ENCODE results near the gene MTHFD1.

MTHFD1 gene

GRCh38 chr14:64504897-64505794 is 117.0 kb downstream of the MTHFD1 start:
- TF ChIP-seq, protein P1, sequence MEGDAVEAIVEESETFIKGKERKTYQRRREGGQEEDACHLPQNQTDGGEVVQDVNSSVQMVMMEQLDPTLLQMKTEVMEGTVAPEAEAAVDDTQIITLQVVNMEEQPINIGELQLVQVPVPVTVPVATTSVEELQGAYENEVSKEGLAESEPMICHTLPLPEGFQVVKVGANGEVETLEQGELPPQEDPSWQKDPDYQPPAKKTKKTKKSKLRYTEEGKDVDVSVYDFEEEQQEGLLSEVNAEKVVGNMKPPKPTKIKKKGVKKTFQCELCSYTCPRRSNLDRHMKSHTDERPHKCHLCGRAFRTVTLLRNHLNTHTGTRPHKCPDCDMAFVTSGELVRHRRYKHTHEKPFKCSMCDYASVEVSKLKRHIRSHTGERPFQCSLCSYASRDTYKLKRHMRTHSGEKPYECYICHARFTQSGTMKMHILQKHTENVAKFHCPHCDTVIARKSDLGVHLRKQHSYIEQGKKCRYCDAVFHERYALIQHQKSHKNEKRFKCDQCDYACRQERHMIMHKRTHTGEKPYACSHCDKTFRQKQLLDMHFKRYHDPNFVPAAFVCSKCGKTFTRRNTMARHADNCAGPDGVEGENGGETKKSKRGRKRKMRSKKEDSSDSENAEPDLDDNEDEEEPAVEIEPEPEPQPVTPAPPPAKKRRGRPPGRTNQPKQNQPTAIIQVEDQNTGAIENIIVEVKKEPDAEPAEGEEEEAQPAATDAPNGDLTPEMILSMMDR (IDR thresholded peaks at IDR 0.05; ENCODE audit: insufficient read depth, low read length) = no peak
- TF ChIP-seq REST (IDR thresholded peaks at IDR 0.05; ENCODE audit: insufficient replicate concordance, low read depth) = no peak
- TF ChIP-seq SPI1 (IDR thresholded peaks at IDR 0.05; ENCODE audit: borderline replicate concordance, low read depth) = peak; percentile 66; the same call in 1 of the 2 replicates
- TF ChIP-seq POLR2AphosphoS5 (IDR thresholded peaks at IDR 0.05; ENCODE audit: low read depth) = no peak
- Histone ChIP-seq H3K27me3 (ENCODE audit: insufficient read depth, poor library complexity, severe bottlenecking) (no peaks in the 10 kb centered on the region), H3K4me3 (replicated peaks; ENCODE audit: insufficient read depth, low read length) (peak overlapping the region; percentile 55), H3K27ac (replicated peaks) (peak overlapping the region; percentile 98)
- peak; percentile 36 to 81 for DNase-seq (ENCODE audit: low read depth in 1 of 2, low spot score in 1 of 2)

DNA sequence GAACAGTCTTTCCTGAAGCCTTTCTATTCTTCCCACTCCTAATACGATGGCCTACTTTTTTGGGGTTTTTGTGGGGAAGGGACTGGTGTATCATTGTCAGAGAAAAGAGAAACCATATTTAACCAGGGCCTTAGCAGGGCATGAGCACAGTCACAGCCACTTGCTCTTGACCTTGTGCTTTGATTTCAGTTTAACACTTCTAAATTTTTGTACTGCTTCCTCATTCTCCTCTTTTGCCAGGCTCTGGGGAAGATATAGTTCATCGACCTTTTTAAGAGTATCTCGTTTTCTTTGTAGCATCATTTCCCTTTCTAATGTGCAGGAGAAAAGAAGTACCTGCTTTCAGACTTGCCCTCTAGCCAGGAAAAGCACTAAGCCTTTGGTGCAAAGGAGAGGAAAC is 118.6 kb downstream of the MTHFD1 start:
- no peak overlapping the region for H3K4me3 ChIP-seq (replicated peaks; ENCODE audit: insufficient read depth, low read length)
- TF ChIP-seq SPI1 (IDR thresholded peaks at IDR 0.05; ENCODE audit: borderline replicate concordance, low read depth) (no peak), GABPA (IDR thresholded peaks at IDR 0.05; ENCODE audit: low read depth) (no peak), POLR2AphosphoS5 (IDR thresholded peaks at IDR 0.05; ENCODE audit: low read depth) (no peak), REST (IDR thresholded peaks at IDR 0.05; ENCODE audit: insufficient replicate concordance, low read depth) (no peak)
- TF ChIP-seq, protein P1 (IDR thresholded peaks at IDR 0.05; ENCODE audit: insufficient read depth, low read length) = no peak
- no peak overlapping the region for H3K27ac ChIP-seq (replicated peaks)
- H3K27me3 ChIP-seq (ENCODE audit: insufficient read depth, poor library complexity, severe bottlenecking) = no peaks in the 10 kb centered on the region
- no peak for DNase-seq (ENCODE audit: low read depth in 1 of 2, low spot score in 1 of 2)

- DNase-seq (ENCODE audit: low read depth in 1 of 2, low spot score in 1 of 2) = no peak
- TF ChIP-seq SPI1 (IDR thresholded peaks at IDR 0.05; ENCODE audit: borderline replicate concordance, low read depth) = no peak
- TF ChIP-seq REST (IDR thresholded peaks at IDR 0.05; ENCODE audit: insufficient replicate concordance, low read depth) = no peak
- TF ChIP-seq, protein P1 (IDR thresholded peaks at IDR 0.05; ENCODE audit: insufficient read depth, low read length) = no peak
- TF ChIP-seq GABPA (IDR thresholded peaks at IDR 0.05; ENCODE audit: low read depth) = no peak
- TF ChIP-seq POLR2AphosphoS5 (IDR thresholded peaks at IDR 0.05; ENCODE audit: low read depth) = no peak
- no peaks in the 10 kb centered on the region for H3K27me3 ChIP-seq (ENCODE audit: insufficient read depth, poor library complexity, severe bottlenecking)
- H3K4me3 ChIP-seq (replicated peaks; ENCODE audit: insufficient read depth, low read length) = no peak overlapping the region
- no peak overlapping the region for H3K27ac ChIP-seq (replicated peaks)
Measured at GRCh38 chr14:64507376-64508156, 119.4 kb downstream of the MTHFD1 start.
